Naive B cell (primary cell): ENCODE data around the gene RAPGEF1. TPM values are rescaled to one million over a fixed set of nuclear protein-coding genes. Genes with fewer than 3 reads are reported as not detected.

Source experiments
- ATAC-seq, 2 donors: fragments of 150-1000 bp; cut with Tn5 transposase; 2 replicates each; pipeline ENCODE4 v1.10.0; 2021; ENCODE audit warnings: low read depth in 2 of 2, mild to moderate bottlenecking in 2 of 2, moderate library complexity in 2 of 2
- DNase-seq: peaks from one replicate; pipeline ENCODE4 v3.0.0; 2022
- H3K27ac Mint-ChIP-seq, 6 donors: one replicate each; pipeline ENCODE4 v1.8.0; 2020 to 2022; ENCODE audit warnings: mild to moderate bottlenecking in 6 of 6, mixed read lengths in 6 of 6, moderate library complexity in 5 of 6, inconsistent platforms in 2 of 6
- H3K27me3 Mint-ChIP-seq, 3 donors: one replicate each; pipeline ENCODE4 v1.8.0; 2021 to 2022; ENCODE audit warnings: mixed read lengths in 3 of 3, mild to moderate bottlenecking in 1 of 3
- H3K36me3 Mint-ChIP-seq, 2 donors: one replicate each; pipeline ENCODE4 v1.8.0; 2020 to 2022; ENCODE audit warnings: mixed read lengths in 2 of 2, inconsistent platforms in 1 of 2, mild to moderate bottlenecking in 1 of 2
- H3K4me1 Mint-ChIP-seq, 3 donors: one replicate each; pipeline ENCODE4 v1.8.0; 2020 to 2022; ENCODE audit warnings: mixed read lengths in 3 of 3, inconsistent platforms in 1 of 3, mild to moderate bottlenecking in 1 of 3, moderate library complexity in 1 of 3
- H3K4me3 Mint-ChIP-seq, 8 donors: one replicate each; pipeline ENCODE4 v1.8.0; 2020 to 2022; ENCODE audit warnings: mild to moderate bottlenecking in 8 of 8, mixed read lengths in 8 of 8, moderate library complexity in 8 of 8, inconsistent platforms in 2 of 8
- H3K9me3 Mint-ChIP-seq, 7 donors: one replicate each; pipeline ENCODE4 v1.8.0; 2020 to 2022; ENCODE audit warnings: mixed read lengths in 7 of 7, mild to moderate bottlenecking in 5 of 7, inconsistent platforms in 2 of 7, moderate library complexity in 1 of 7
- polyA plus RNA-seq, 6 donors: library from polyadenylated mRNA; unstranded; fragments of 300-500 nt; fragmentation: Illumina TruSeq; gene quantifications; one replicate each; pipeline ENCODE4 v1.2.3, GENCODE V29; 2021; ENCODE audit warnings: low read depth in 6 of 6

Gene RAPGEF1
- polyA plus RNA-seq, 6 donors from 2014 or later, result 3.4 to 21.1 (median 7.9) TPM

DNA sequence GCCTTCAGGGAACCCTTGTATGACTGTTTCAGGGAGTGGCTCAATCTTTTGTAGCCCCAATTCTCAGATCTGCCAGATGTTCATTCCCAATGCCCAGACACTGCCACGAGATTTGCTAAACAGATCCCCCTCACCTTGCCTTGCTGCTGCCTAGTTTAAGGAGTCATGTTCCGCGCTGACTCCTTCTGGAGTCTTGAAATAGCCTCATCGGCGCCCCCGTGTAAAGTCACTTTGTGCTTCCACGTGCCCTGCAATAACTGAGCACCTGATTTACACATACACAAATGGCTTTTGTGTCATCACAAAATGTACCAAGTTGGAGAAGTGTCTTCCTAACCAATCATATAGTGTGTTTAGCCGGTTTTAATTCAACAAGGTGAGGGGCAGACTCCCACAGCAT lies 132.3 kb downstream of the RAPGEF1 start:
- no peaks in the 10 kb centered on the region for H3K9me3 Mint-ChIP-seq
- no peaks in the 10 kb centered on the region for H3K27me3 Mint-ChIP-seq
- no peak for ATAC-seq
- peaks cover 5 to 8% of the 10 kb centered on the region in 2 donors for H3K36me3 Mint-ChIP-seq
- peak overlapping the region in 1 of 6 donors; percentile 3 for H3K27ac Mint-ChIP-seq
- peaks cover 3 to 20% (median 8%) of the 10 kb centered on the region in 3 donors for H3K4me1 Mint-ChIP-seq
- no peak overlapping the region for H3K4me3 Mint-ChIP-seq
- no peak for DNase-seq

DNA sequence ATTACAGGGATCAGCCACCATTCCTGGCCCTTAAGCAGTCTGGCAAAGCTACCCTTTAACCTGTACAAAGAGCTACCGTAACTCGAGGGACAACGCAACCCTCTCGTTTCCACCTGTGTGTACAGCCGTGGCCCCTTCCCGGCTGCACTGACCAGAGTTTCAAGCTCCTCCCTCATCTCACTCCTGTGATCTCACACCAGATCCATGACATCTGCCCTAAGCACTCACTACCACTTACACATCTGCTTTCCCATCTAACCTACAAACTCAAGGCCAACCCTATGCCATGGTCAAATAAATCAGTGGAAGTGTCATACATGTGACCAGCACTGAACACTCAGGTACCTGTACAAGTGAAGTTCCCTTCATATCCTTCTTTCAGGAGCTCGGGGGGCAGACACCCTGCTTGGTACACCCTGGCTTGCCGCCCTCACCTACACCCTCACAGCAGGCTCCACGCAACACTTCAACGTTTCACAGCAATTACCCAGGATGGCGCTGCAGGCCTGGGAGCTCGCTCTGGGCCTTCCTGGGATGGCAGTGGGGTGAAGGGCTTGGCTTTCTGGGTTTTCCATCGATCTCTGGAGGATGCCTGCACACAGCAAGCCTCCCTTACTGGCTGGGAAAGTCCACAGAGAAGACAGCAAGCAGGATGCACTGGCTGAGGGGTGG lies 132.8 kb downstream of the RAPGEF1 start:
- Mint-ChIP-seq H3K4me1 (peaks cover 5 to 19% (median 8%) of the 10 kb centered on the region in 3 donors), H3K36me3 (peaks cover 5 to 7% of the 10 kb centered on the region in 2 donors), H3K4me3 (peak overlapping the region in 1 of 8 donors; percentile 10), H3K27me3 (no peaks in the 10 kb centered on the region), H3K9me3 (no peaks in the 10 kb centered on the region), H3K27ac (peak overlapping the region in 1 of 6 donors; percentile 3)
- DNase-seq, result no peak
- ATAC-seq, result no peak

DNA sequence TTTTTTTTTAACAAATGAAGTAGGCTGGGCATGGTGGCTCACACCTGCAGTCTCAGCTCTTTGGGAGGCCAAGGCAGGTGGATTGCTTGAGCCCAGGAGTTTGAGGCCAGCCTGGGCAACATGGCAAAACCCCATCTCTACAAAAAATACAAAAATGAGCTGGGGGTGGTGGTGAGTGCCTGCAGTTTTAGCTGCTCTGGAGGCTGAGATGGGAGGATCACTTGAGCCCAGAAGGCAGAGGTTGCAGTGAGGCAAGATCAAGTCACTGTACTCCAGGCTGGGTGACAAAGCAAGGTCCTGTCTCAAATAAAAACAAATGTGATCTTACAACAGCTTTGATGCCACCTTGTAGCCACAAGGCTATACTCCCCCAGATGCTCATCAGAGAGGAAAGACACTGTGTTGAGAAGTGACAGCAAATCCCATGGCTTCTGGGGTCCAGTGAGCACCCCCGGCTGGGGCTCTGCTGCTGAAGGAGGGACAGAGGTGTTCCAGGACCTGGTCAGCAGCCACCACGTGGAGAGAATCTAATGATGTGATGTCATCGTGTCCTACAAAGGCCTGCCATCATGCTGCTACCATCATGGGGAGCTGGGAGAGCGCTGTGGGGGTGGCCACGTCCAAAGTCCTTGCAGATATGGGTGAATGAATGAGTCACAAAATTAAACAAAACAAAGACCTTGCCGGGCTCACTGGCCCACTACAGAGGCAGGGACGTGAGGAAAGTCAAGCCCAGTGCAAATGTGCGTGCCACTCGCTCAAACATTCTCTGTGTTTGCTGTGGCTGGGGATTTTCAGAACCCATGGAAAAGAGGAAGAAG lies 133.9 kb downstream of the RAPGEF1 start:
- Mint-ChIP-seq H3K27ac (peak overlapping the region in 4 of 6 donors; percentile 28 to 71 (median 46)), H3K27me3 (no peaks in the 10 kb centered on the region), H3K4me3 (peak overlapping the region in 1 of 8 donors; percentile 41), H3K4me1 (peaks cover 5 to 16% (median 13%) of the 10 kb centered on the region in 3 donors), H3K36me3 (peaks cover 5 to 7% of the 10 kb centered on the region in 2 donors), H3K9me3 (no peaks in the 10 kb centered on the region)
- ATAC-seq, result no peak
- no peak for DNase-seq

DNA sequence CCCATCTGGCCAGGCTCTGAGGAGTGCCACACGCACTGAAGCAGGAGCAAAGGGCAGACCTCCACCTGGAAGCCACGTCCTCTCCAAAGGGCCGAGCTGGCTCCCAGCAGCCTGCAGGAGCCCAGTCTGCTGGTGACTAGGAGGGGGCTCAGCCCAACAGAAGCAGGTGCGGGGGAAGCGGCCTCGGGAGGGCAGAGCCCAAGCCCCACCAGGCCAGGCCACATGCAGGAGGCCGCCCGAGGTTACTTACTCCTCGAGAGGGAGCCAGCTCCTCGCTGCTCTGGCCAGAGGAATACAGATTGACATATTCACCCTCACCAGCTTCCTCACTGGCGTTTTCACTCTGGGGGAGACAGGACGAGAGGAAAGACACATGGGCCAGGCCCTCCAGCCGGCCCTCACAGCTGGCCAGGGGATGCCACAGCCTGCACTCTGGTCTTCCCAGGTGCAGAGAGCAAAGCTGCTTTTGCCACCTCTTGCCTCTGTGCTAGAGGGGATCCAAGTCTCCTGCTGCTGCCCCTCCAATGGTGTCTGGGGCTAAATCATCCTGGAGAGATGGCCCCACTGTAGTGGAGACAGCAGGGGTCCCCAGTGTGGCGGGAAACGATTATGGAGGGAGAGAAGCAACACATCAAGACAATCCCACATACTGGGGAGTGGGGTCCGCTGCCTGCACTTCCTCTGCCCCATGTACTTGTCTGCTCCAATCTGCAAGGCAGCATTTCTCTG lies 136.0 kb downstream of the RAPGEF1 start:
- peaks cover 5 to 14% of the 10 kb centered on the region in 2 donors for H3K36me3 Mint-ChIP-seq
- H3K4me3 Mint-ChIP-seq, result no peak overlapping the region
- DNase-seq, result no peak
- no peaks in the 10 kb centered on the region for H3K9me3 Mint-ChIP-seq
- peak overlapping the region in 1 of 6 donors; percentile 15 for H3K27ac Mint-ChIP-seq
- no peak for ATAC-seq
- H3K4me1 Mint-ChIP-seq, result peaks cover 5 to 20% (median 13%) of the 10 kb centered on the region in 3 donors
- no peaks in the 10 kb centered on the region for H3K27me3 Mint-ChIP-seq

DNA sequence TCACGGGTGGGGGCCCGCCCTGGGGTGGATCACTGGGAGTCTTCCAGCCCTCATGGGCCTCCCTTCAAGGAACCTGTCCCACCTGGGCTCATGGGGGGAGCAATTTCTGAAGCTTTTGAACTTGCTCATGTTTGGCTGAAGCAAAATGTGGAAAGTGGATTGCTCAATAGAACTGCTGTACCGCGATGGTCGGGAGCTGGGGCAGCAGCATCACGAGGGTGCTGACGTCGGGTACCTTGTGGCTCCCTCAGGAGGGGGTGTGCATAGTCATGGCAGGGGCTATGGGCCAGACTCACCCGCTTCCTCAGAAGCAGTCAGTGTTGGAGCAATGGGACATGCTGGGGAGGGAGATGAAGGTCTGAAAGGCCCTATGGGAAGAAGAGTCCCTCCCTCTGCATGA lies 136.7 kb downstream of the RAPGEF1 start:
- Mint-ChIP-seq H3K27ac (peak overlapping the region in 2 of 6 donors; percentile 15 to 91), H3K27me3 (no peaks in the 10 kb centered on the region), H3K4me3 (no peak overlapping the region), H3K36me3 (peaks cover 5 to 14% of the 10 kb centered on the region in 2 donors), H3K9me3 (no peaks in the 10 kb centered on the region), H3K4me1 (peaks cover 5 to 18% (median 11%) of the 10 kb centered on the region in 3 donors)
- DNase-seq (no peak), ATAC-seq (no peak)

DNA sequence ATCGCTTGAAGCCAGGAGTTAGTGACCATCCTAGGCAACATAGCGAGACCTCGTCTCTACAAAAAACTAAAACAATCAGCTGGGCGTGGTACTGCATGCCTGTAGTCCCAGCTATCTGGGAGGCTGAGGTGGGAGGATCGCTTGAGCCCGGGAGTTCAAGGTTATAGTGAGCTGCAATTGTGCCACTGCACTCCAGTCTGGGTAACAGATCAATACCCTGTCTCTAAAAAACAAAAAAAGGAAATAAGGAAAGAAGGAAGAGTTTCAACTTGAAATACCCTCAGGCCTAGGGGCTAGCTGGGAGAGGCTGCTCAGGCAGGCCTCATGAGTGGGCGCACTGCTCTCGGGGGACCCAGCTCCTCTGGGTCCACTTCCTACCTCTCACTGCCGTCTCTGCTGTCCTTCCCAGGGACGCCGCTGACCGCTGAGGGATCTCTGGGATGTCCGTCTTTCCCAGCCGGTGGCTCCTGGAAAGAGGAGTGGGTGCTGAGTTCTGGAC lies 138.1 kb downstream of the RAPGEF1 start:
- no peaks in the 10 kb centered on the region for H3K9me3 Mint-ChIP-seq
- no peak overlapping the region for H3K4me3 Mint-ChIP-seq
- peaks cover 5 to 12% (median 5%) of the 10 kb centered on the region in 3 donors for H3K4me1 Mint-ChIP-seq
- H3K27me3 Mint-ChIP-seq, result no peaks in the 10 kb centered on the region
- H3K27ac Mint-ChIP-seq, result peak overlapping the region in 3 of 6 donors; percentile 30 to 64 (median 42)
- peaks cover 5 to 14% of the 10 kb centered on the region in 2 donors for H3K36me3 Mint-ChIP-seq
- no peak for DNase-seq
- ATAC-seq, result no peak

DNA sequence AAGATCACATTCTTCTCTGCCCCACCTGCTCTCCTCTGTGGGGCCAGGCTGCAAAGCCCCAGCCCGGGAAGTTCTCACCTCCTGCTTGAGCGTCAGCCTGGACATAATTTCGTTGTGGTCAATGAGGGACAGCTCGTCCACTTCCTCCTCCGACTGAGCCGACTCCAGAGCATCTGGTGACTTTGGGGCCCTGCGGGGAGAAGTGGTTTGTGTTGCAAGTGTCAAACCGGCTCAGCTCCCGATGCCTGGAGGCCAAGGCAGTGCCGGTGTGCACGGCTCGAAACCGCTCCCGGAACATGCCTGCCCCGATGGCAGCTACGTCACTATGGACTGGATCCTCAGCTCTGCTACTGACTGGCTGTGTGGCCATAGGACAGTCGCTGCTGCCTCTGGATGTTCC lies 141.8 kb downstream of the RAPGEF1 start:
- H3K27ac Mint-ChIP-seq, result peak overlapping the region in 3 of 6 donors; percentile 39 to 42 (median 39)
- ATAC-seq (no peak), DNase-seq (no peak)
- no peaks in the 10 kb centered on the region for H3K27me3 Mint-ChIP-seq
- H3K36me3 Mint-ChIP-seq, result peaks cover 0 to 7% of the 10 kb centered on the region in 2 donors
- no peaks in the 10 kb centered on the region for H3K9me3 Mint-ChIP-seq
- no peak overlapping the region for H3K4me3 Mint-ChIP-seq
- H3K4me1 Mint-ChIP-seq, result peaks cover 1 to 5% (median 4%) of the 10 kb centered on the region in 3 donors

DNA sequence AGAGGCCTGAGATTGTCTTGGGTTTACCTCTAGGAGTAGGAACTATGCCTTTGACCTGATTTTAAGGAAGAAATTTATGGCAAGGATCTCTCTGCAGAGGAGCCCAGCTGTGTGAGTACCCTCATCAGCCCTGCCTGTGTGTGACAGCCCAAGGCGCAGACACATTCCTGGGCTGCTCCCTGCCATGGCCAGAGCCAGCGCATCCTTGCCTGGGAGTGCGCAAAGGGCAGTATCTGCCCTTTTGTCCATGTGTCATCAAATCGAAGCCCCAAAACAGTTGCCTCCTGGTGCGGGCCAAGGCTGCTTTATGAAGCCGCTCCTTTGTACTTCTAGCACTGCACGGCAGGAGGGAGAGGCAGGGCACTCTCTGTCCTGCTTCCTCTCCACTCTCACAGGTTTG lies 142.6 kb downstream of the RAPGEF1 start:
- Mint-ChIP-seq H3K27ac (peak overlapping the region in 2 of 6 donors; percentile 39 to 84), H3K9me3 (no peaks in the 10 kb centered on the region), H3K4me1 (peaks cover under 1 to 5% (median 4%) of the 10 kb centered on the region in 3 donors), H3K4me3 (no peak overlapping the region), H3K27me3 (no peaks in the 10 kb centered on the region), H3K36me3 (peaks cover 0 to 7% of the 10 kb centered on the region in 2 donors)
- no peak for ATAC-seq
- no peak for DNase-seq

DNA sequence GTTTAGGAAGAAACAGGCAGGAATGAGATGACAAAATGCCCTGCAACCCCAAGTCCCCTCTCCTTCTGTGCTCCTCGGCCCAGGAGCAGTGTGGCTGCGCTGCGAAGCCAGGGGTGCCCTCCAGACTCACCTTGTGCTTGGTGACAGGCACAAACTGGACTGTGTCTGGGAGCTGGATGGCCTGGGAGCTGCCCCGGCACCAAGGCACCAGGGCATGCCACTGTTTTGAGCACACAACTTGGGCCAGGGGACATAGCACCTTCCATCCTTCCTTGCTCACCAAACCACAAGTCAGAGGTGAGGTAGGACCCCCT lies 143.5 kb downstream of the RAPGEF1 start:
- peak overlapping the region in 1 of 6 donors; percentile 69 for H3K27ac Mint-ChIP-seq
- no peak overlapping the region for H3K4me3 Mint-ChIP-seq

DNA sequence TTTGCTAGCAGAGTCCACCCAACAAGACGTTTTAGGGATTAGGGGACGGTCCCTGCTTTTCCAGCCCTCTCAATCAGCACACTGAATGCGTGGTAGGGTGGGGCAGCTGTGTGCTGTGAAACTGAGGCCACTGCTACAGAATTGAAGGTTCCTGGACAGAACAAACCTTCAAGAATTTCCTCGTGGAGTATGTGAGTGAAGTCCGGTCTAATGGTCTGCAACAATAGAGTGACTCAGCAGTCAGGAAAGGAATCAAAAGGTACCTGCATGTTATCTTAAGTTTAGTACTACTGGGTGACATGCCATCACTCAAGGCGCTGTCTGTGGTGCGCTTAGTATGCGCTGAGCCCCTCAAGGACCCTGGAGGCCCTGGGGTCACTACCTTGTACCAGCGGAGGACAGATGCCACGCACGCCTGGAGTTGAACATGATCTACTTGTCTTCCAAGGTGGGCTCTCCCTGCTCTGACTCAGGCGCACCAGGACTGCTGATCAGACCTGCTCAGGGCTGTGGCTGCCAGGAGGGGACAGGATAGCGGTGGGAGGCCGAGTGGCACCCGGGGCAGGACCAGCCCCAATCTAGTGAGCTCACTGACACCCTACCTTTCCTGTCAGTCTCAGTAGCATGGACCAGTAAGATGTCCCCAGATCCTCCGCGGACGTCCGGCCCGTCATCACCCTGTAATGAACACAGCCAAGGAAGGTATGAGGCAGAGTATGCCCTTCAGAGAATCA lies 144.0 kb downstream of the RAPGEF1 start:
- H3K36me3 Mint-ChIP-seq, result peaks cover 0 to 7% of the 10 kb centered on the region in 2 donors
- no peak for DNase-seq
- peak overlapping the region in 2 of 6 donors; percentile 69 to 82 for H3K27ac Mint-ChIP-seq
- H3K27me3 Mint-ChIP-seq, result no peaks in the 10 kb centered on the region
- no peak for ATAC-seq
- H3K4me3 Mint-ChIP-seq, result no peak overlapping the region
- H3K9me3 Mint-ChIP-seq, result no peaks in the 10 kb centered on the region
- peaks cover 7 to 11% (median 9%) of the 10 kb centered on the region in 3 donors for H3K4me1 Mint-ChIP-seq

More for the DNA sequence above, 143.5 kb downstream of the RAPGEF1 start:
- Mint-ChIP-seq H3K4me1 (peaks cover 3 to 6% (median 4%) of the 10 kb centered on the region in 3 donors), H3K9me3 (no peaks in the 10 kb centered on the region), H3K27me3 (no peaks in the 10 kb centered on the region), H3K36me3 (peaks cover 0 to 7% of the 10 kb centered on the region in 2 donors)
- ATAC-seq (no peak), DNase-seq (no peak)

DNA sequence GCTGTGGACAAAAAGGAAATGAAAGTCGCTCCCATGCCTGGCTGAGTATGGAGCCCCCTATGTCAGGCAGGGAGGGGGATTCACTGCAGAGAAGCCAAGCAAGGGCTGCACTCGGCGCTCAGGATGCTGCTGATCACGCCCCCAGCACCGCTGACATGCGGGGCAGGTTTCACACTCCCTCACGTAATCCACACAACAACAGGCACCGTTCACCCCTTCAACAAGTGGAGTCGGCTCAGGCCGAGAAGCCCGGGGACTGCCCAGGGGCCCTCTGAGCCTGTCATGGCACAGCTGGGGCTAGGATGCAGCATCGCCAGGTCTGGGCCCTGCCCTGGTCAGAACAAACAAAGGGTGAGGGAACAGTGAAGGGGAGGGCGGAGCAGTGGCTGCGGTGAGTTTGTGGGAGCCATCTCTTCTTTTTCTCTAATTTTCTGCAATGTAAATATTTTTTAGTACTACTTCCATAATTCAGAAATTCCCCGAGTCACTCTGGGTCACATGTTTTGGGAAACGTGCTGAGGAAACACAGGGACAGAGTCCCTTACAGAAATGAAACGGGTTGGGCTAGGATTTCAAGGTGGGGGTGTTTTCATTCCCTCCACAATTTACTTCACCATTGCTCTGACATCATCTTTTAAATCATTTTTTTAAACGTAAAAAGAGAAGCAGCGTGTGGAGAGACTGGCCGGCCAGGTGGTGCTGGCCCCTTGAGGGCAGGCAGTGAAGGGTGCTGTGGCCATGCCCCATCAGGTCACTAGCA lies 144.8 kb downstream of the RAPGEF1 start:
- DNase-seq (no peak), ATAC-seq (no peak)
- H3K4me1 Mint-ChIP-seq, result peaks cover 9 to 16% (median 11%) of the 10 kb centered on the region in 3 donors
- H3K9me3 Mint-ChIP-seq, result no peaks in the 10 kb centered on the region
- no peaks in the 10 kb centered on the region for H3K36me3 Mint-ChIP-seq
- H3K27me3 Mint-ChIP-seq, result no peaks in the 10 kb centered on the region
- H3K27ac Mint-ChIP-seq, result peak overlapping the region in 2 of 6 donors; percentile 56 to 82
- no peak overlapping the region for H3K4me3 Mint-ChIP-seq
